Measurements from ENCODE around the gene IRGQ. TPM values are rescaled to one million over a fixed set of nuclear protein-coding genes. Genes with fewer than 3 reads are reported as not detected.
A peak's percentile ranks its signal among the peaks of the same experiment; 100 is the strongest.
"Not testable (repeated sequence)": the region's sequence is repeated elsewhere in the genome, so short reads cannot be mapped to it uniquely, and the experiment has no call there.

IRGQ gene
- total and polyA plus RNA-seq, 5 donors, result 9.4 to 29.2 (median 23.4) TPM

DNA sequence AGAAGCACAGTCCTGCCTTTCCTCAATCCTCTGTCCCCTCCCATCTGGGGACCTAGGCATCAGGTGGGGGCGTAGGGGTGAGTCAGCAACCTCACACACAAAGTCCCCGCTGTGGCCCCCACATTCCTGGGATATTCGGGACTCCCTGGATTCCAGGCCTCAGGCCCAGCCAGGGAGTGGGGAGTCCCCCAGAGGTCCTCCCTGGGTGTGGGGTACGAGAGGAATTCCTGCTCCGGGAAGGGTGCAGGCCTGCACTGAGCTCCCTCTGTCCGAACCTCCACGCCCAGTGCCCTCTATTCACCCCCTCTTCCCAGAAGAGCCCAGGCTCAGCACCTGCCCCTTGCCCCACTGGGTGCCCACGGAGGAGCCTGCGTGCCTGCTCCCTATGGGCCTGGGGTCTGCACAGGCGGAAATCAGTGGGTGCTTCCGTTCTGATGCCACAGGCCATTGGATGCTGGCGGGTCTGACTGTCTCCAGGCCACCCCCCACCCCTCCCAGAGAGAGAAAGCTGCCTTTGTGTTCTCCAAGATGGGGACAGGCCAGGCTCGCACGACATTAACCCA, 40.3 kb upstream of the IRGQ start:
- peak; percentile 6 to 12 for ATAC-seq
- no peak overlapping the region for H3K27ac ChIP-seq (ENCODE audit: low read length)
- intact Hi-C loops (cut with DNase I), result no loop called here
- no peak for DNase-seq
- 79% methylated on average over 14 of the region's 14 CpGs for WGBS
- no peak overlapping the region for H3K4me3 ChIP-seq (ENCODE audit: low read length)
- H3K9me3 ChIP-seq (ENCODE audit: control insufficient read depth, low read length), result no peaks in the 10 kb centered on the region
- no peaks in the 10 kb centered on the region for H3K27me3 ChIP-seq (ENCODE audit: control insufficient read depth, insufficient read depth)
- H3K4me1 ChIP-seq (ENCODE audit: control insufficient read depth, insufficient read depth, low read length), result peaks cover 5% of the 10 kb centered on the region

DNA sequence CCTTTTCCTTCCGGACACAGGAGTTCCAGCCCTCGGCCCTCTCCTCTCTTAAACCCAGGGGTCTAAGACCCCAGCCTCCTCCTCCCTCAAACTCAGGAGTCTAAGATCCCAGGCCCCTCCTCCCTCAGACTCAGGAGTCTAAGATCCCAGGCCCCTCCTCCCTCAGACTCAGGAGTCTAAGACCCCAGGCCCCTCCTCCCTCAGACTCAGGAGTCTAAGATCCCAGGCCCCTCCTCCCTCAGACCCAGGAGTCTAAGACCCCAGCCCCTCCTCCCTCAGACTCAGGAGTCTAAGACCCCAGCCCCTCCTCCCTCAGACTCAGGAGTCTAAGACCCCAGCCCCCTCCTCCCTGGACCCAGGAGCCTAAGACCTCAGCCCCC, 39.6 kb upstream of the IRGQ start:
- H3K9me3 ChIP-seq (ENCODE audit: control insufficient read depth, low read length); H3K4me3 ChIP-seq (ENCODE audit: low read length); DNase-seq; H3K27me3 ChIP-seq (ENCODE audit: control insufficient read depth, insufficient read depth); intact Hi-C loops (cut with DNase I); H3K4me1 ChIP-seq (ENCODE audit: control insufficient read depth, insufficient read depth, low read length); ATAC-seq; H3K27ac ChIP-seq (ENCODE audit: low read length): not testable (repeated sequence)
- 33% methylated on average over 2 of the region's 2 CpGs for WGBS

DNA sequence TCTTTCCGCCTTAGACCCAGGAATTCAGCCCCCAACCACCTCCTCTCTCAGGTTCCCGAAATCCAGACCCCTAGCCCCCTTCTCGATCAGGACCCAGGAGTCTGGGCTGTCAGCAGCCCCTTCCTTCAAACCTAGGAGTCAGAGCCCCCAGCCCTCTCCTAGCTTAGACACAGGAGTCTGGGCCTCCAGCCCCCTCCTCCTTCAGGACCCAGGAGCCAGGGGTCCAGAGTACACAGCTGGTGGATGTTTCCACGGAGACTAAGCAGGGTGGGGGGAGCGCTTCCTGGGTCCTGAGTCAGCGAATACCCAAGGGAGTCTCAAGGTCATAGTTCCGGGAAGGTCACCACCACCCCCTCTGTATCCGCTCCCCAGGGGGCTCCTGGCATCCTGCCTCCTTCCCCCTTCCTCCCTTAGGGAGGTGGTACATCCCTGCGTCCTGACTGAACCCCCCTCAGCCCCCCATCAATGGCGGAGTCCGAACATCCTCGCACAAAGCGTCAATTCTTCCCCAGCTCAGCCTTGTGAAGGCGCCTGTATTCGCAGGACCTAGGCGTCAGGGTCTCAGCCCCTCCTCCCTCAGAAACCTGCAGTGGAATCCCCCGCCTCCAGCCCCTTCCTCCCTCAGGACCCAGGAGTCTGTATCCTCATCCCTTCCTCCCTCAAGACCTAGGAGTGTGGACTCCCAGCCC, 39.1 kb upstream of the IRGQ start:
- Histone ChIP-seq H3K4me1 (ENCODE audit: control insufficient read depth, insufficient read depth, low read length) (no peaks in the 10 kb centered on the region), H3K27ac (ENCODE audit: low read length) (no peak overlapping the region), H3K27me3 (ENCODE audit: control insufficient read depth, insufficient read depth) (no peaks in the 10 kb centered on the region), H3K4me3 (ENCODE audit: low read length) (no peak overlapping the region), H3K9me3 (ENCODE audit: control insufficient read depth, low read length) (no peaks in the 10 kb centered on the region)
- intact Hi-C loops (cut with DNase I), result no loop called here
- peak in 1 of 2 donors; percentile 14 for ATAC-seq
- no peak for DNase-seq
- WGBS, result 17% methylated on average over 17 of the region's 17 CpGs

DNA sequence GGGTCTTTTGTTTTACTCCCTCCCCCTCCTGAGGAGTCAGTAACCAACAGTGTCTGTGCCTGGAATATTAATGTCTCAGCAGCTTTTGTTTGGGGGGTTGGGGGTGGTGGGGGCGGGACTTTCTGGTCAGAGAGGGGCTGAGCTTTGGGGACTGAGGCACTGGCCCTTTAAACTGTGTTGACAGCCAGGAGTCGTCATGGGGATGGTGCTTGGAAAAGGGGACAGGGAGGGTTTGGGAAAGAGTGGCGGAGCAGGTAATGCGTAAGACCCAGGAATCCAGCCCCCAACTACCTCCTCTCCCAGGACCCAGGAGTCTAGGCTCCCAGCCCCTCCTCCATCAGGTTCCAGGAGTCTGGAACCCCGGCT, 38.6 kb upstream of the IRGQ start:
- H3K27me3 ChIP-seq (ENCODE audit: control insufficient read depth, insufficient read depth), result no peaks in the 10 kb centered on the region
- H3K4me3 ChIP-seq (ENCODE audit: low read length), result no peak overlapping the region
- intact Hi-C loops (cut with DNase I), result no loop called here
- ATAC-seq (no peak), DNase-seq (no peak)
- no peaks in the 10 kb centered on the region for H3K9me3 ChIP-seq (ENCODE audit: control insufficient read depth, low read length)
- 34% methylated on average over 5 of the region's 5 CpGs for WGBS
- H3K27ac ChIP-seq (ENCODE audit: low read length), result no peak overlapping the region
- no peaks in the 10 kb centered on the region for H3K4me1 ChIP-seq (ENCODE audit: control insufficient read depth, insufficient read depth, low read length)

DNA sequence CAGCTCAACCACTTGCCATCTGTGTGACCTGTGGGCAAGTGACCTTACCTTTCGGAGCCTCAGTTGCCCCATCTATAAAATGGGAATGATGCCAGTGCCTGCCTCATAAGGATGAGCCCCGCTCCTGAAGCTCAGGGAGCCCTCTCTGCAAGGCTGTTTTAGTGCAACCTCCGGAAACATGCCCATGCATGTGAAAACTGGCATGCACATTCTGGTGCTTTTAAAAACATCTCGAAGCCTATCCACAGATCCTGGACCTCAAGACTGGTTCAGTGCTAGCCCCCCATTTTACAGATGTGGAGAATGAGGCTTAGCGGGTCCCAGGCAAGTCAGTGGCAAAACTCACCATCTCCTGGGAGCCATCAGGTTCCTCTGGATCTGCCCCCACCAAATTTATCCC, 38.1 kb upstream of the IRGQ start:
- WGBS, result 78% methylated on average over 5 of the region's 5 CpGs
- Histone ChIP-seq H3K4me3 (ENCODE audit: low read length) (no peak overlapping the region), H3K4me1 (ENCODE audit: control insufficient read depth, insufficient read depth, low read length) (no peaks in the 10 kb centered on the region), H3K27me3 (ENCODE audit: control insufficient read depth, insufficient read depth) (no peaks in the 10 kb centered on the region), H3K27ac (ENCODE audit: low read length) (no peak overlapping the region), H3K9me3 (ENCODE audit: control insufficient read depth, low read length) (no peaks in the 10 kb centered on the region)
- intact Hi-C loops (cut with DNase I), result no loop called here
- ATAC-seq, result no peak
- no peak for DNase-seq

DNA sequence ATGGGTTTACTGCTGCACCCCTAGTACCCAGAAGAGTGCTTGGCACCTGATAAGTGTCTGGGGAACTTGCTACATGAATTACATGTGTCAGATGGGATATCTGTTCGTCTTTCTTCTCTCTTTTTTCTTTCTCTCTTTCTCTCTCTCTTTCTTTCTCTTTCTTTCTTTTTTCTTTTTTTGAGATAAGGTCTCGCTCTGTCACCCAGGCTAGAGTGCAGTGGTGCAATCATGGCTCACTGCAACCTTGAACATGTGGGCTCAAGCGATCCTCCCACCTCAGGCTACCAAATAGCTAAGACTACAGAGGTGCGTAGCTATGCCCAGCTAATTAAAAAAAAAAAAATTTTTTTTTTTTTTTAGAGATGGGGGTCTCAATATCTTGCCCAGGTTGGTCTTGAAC, 37.6 kb upstream of the IRGQ start:
- no peak for ATAC-seq
- no peak for DNase-seq
- WGBS, result 89% methylated on average over 4 of the region's 4 CpGs
- no peaks in the 10 kb centered on the region for H3K4me1 ChIP-seq (ENCODE audit: control insufficient read depth, insufficient read depth, low read length)
- H3K27ac ChIP-seq (ENCODE audit: low read length), result no peak overlapping the region
- intact Hi-C loops (cut with DNase I), result no loop called here
- H3K4me3 ChIP-seq (ENCODE audit: low read length), result no peak overlapping the region
- H3K27me3 ChIP-seq (ENCODE audit: control insufficient read depth, insufficient read depth), result no peaks in the 10 kb centered on the region
- H3K9me3 ChIP-seq (ENCODE audit: control insufficient read depth, low read length), result no peaks in the 10 kb centered on the region

DNA sequence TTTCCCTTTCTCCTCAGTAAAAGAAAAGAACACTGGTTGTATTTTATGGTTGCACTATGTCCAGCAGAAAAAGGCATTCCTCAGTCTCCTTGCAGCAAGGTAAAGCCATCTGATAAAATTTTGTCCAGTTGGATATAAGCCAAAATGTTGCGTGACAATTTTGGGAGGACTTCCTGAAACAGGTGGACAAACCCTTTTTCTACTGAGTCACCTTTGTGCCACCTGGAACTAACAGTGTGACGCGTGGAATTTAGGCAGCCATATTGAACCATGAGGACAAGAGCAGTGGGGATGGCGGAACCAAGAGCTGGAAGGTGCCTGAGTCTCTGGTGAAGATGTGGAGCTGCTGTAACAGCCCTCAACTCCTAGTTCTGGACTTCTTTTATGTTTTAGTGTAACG, 35.6 kb upstream of the IRGQ start:
- no peaks in the 10 kb centered on the region for H3K9me3 ChIP-seq (ENCODE audit: control insufficient read depth, low read length)
- DNase-seq, result no peak
- no peak for ATAC-seq
- intact Hi-C loops (cut with DNase I), result no loop called here
- H3K27ac ChIP-seq (ENCODE audit: low read length), result no peak overlapping the region
- H3K4me3 ChIP-seq (ENCODE audit: low read length), result no peak overlapping the region
- H3K4me1 ChIP-seq (ENCODE audit: control insufficient read depth, insufficient read depth, low read length), result no peaks in the 10 kb centered on the region
- WGBS, result 85% methylated on average over 5 of the region's 5 CpGs
- H3K27me3 ChIP-seq (ENCODE audit: control insufficient read depth, insufficient read depth), result no peaks in the 10 kb centered on the region

DNA sequence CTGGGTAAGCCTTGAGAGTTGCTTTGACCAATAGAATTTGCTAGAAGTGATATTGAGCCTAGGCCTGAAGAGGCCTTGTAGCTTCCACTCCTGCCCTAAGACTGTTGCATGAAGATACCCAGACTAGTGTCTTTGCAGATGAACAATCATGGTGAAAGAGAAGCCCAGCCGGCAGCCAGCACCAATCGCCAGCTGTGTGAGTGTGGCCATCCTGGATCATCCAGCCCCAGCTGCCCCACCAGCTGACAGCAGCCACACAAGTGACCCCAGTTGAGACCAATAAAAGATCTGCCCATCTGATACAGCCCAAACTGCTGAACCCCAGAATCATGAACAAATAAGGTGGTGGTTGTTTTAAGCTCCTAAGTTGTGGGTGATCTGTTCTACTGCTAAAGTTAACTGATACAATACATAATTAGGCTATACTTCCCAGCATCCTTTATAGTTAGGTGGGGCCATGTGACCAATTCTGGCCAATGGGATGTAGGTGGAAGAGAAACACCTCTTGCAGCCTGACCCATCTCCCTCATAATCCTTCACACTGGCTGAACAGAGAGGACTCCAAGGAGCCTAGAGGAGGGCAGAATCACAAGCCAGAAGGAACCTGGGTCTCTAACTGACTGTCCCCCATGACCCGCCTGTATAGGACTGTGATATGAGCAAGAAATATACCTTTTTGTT, 32.9 kb upstream of the IRGQ start:
- intact Hi-C loops (cut with DNase I), result no loop called here
- DNase-seq, result no peak
- H3K4me3 ChIP-seq (ENCODE audit: low read length), result no peak overlapping the region
- H3K27ac ChIP-seq (ENCODE audit: low read length), result no peak overlapping the region
- no peaks in the 10 kb centered on the region for H3K9me3 ChIP-seq (ENCODE audit: control insufficient read depth, low read length)
- no peaks in the 10 kb centered on the region for H3K27me3 ChIP-seq (ENCODE audit: control insufficient read depth, insufficient read depth)
- no peak for ATAC-seq
- 84% methylated on average over 3 of the region's 3 CpGs for WGBS
- no peaks in the 10 kb centered on the region for H3K4me1 ChIP-seq (ENCODE audit: control insufficient read depth, insufficient read depth, low read length)

DNA sequence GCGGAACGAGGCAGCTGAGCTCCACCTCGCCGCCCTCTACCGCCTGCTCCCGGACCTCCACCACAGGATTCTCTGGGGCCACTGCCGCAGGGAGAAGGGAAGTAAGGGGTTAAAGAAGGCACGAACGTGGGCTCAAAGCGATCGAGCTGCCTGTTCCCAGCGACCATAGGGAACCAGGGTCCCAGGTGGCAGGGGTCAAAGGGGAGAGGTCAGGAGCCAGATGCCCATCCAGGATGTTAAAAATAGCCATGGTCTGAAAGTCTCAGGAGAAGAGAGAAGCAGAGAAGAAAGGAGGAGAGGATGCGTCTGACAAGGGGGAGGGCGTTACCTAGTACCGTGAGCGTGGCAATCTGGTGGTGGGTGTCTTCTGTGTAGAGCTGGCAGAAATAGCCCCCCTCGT, 30.9 kb upstream of the IRGQ start:
- Histone ChIP-seq H3K4me1 (ENCODE audit: control insufficient read depth, insufficient read depth, low read length) (no peaks in the 10 kb centered on the region), H3K9me3 (ENCODE audit: control insufficient read depth, low read length) (no peaks in the 10 kb centered on the region), H3K27ac (ENCODE audit: low read length) (no peak overlapping the region), H3K27me3 (ENCODE audit: control insufficient read depth, insufficient read depth) (no peaks in the 10 kb centered on the region), H3K4me3 (ENCODE audit: low read length) (no peak overlapping the region)
- 52% methylated on average over 17 of the region's 17 CpGs for WGBS
- intact Hi-C loops (cut with DNase I), result no loop called here
- no peak for ATAC-seq
- no peak for DNase-seq

DNA sequence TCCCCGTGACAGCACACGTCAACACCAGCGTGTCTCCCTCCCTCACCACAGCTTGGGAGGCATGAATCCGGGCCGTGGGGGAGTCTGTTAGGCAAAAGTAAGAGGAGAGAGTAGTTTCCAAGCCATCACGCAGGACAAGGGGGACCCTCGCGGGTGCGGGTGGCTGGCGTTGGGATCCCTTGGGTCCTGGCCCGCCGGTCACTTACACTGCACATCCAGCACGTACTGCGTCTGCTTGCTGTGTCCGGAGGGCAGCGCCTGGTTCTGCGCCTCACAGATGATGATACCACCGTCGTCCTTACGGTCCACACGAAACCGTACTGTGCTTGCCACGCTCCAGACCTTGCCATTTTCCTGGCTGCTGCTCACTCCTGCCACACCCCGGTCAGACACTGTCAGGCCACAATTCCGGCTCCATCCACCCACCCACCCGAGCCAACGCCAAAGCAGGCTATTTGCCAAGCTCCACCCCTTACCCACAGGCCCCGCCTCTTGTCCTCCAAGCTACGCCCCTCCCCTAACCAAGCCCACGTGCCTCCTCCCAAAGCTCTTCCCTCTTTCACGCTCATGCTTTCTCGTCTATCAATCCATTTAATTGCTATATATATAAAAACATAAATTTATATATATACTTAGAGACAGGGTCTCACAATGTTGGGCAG, 30.1 kb upstream of the IRGQ start:
- WGBS, result 74% methylated on average over 32 of the region's 32 CpGs
- Histone ChIP-seq H3K9me3 (ENCODE audit: control insufficient read depth, low read length) (no peaks in the 10 kb centered on the region), H3K27ac (ENCODE audit: low read length) (no peak overlapping the region), H3K4me1 (ENCODE audit: control insufficient read depth, insufficient read depth, low read length) (no peaks in the 10 kb centered on the region), H3K4me3 (ENCODE audit: low read length) (no peak overlapping the region), H3K27me3 (ENCODE audit: control insufficient read depth, insufficient read depth) (no peaks in the 10 kb centered on the region)
- DNase-seq (peak in 1 of 3 donors; percentile 61), ATAC-seq (peak in 1 of 2 donors; percentile 36)
- intact Hi-C loops (cut with DNase I), result no loop called here

DNA sequence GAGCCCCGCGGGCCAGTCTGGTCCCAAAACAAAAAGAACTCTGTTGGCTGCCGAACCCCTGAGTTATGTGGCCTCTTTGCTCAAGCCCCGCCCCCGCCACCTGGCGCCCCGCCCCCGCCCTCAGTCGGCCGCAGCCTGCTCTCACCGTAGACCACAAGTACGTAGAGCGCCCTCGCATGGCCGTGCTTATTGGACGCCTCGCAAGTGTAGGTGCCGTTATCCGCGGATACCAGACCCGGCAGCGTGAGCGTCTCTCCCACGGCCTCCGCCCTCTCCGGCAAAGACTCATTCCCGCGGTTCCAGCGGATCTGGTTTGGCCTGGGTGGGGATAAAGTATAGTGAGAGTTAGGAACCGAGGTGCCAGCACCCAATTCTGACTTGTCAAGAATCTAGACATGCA, 29.0 kb upstream of the IRGQ start:
- intact Hi-C loops (cut with DNase I), result no loop called here

More for the DNA sequence above, 29.0 kb upstream of the IRGQ start:
- no peak overlapping the region for H3K27ac ChIP-seq (ENCODE audit: low read length)
- no peaks in the 10 kb centered on the region for H3K4me1 ChIP-seq (ENCODE audit: control insufficient read depth, insufficient read depth, low read length)
- peak; percentile 46 to 83 (median 79) for DNase-seq
- no peaks in the 10 kb centered on the region for H3K27me3 ChIP-seq (ENCODE audit: control insufficient read depth, insufficient read depth)
- WGBS, result 32% methylated on average over 30 of the region's 30 CpGs
- ATAC-seq, result no peak
- H3K4me3 ChIP-seq (ENCODE audit: low read length), result no peak overlapping the region
- no peaks in the 10 kb centered on the region for H3K9me3 ChIP-seq (ENCODE audit: control insufficient read depth, low read length)
